Activated B cell treated with CpG ODN at 0.5 μM for 24 hours (primary cell): ENCODE data around the gene TPD52L1. TPM values are rescaled to one million over a fixed set of nuclear protein-coding genes. Genes with fewer than 3 reads are reported as not detected.

Source experiments
- ATAC-seq: fragments of 200-7000 bp; cut with Tn5 transposase; one replicate; pipeline ENCODE4 v1.10.0; 2021; ENCODE audit warnings: low read depth, mild to moderate bottlenecking, moderate library complexity
- CTCF ChIA-PET: fragments of 350-600 bp; sonication (Branson Sonifier 250); formaldehyde crosslinking; loops from one replicate; lab custom pipeline; 2021; ENCODE audit warnings: antibody characterized with exemption; lab: Charles Lee
- POLR2A ChIA-PET: fragments of 350-600 bp; sonication (Branson Sonifier 250); formaldehyde crosslinking; loops from one replicate; lab custom pipeline; 2021; ENCODE audit warnings: antibody characterized with exemption; lab: Charles Lee
- DNase-seq: peaks from one replicate; pipeline ENCODE4 v3.0.0; 2022
- H3K27ac Mint-ChIP-seq: one replicate; pipeline ENCODE4 v1.8.0; 2020; ENCODE audit warnings: mixed read lengths
- H3K27me3 Mint-ChIP-seq: one replicate; pipeline ENCODE4 v1.8.0; 2021; ENCODE audit warnings: mixed read lengths
- H3K36me3 Mint-ChIP-seq: one replicate; pipeline ENCODE4 v1.8.0; 2021; ENCODE audit warnings: low read depth, mixed read lengths
- H3K4me1 Mint-ChIP-seq: one replicate; pipeline ENCODE4 v1.8.0; 2021; ENCODE audit warnings: mixed read lengths
- H3K4me3 Mint-ChIP-seq: one replicate; pipeline ENCODE4 v1.8.0; 2020; ENCODE audit warnings: mild to moderate bottlenecking, mixed read lengths
- H3K9me3 Mint-ChIP-seq: one replicate; pipeline ENCODE4 v1.8.0; 2020; ENCODE audit warnings: mixed read lengths
- intact Hi-C: fragments of 100-400 bp; cut with micrococcal nuclease; formaldehyde crosslinking; loops from one replicate; pipeline ENCODE4 v1.15.1; 2024
- total RNA-seq: library from RNA; stranded (reverse); gene quantifications from 2 replicates; pipeline ENCODE4 v1.2.3, GENCODE V29; 2022
- TF ChIP-seq, protein P1 (sequence below): fragments of 200-600 bp; IDR thresholded peaks from one replicate; pipeline ENCODE4 v1.8.0; 2022; ENCODE audit warnings: antibody characterized with exemption, mild to moderate bottlenecking

Gene TPD52L1
- total RNA-seq, 1 donor from 2014 or later, result not detected

DNA sequence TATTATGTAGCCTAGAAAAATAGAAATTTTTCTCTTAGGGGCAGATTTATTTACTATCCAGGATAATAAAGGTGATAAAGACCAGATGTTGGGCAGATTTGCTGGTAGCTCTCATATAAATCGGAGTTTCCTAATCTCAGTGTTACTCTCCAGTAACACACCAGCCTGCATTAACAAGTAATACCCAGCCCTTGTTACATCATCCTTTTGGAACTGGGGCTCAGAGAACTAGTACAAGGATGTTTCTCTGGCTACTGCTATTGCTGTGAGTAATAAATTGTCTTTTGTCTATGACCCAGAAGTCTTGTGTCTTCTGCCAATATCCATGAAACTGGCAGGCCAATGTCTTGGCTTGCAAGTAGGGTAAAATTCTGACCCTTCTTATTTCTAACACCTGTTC lies 16.8 kb downstream of the TPD52L1 start:
- H3K9me3 Mint-ChIP-seq, result no peaks in the 10 kb centered on the region
- DNase-seq (no peak), ATAC-seq (no peak)
- H3K36me3 Mint-ChIP-seq, result no peaks in the 10 kb centered on the region
- H3K4me3 Mint-ChIP-seq, result no peak overlapping the region
- TF ChIP-seq, protein P1, sequence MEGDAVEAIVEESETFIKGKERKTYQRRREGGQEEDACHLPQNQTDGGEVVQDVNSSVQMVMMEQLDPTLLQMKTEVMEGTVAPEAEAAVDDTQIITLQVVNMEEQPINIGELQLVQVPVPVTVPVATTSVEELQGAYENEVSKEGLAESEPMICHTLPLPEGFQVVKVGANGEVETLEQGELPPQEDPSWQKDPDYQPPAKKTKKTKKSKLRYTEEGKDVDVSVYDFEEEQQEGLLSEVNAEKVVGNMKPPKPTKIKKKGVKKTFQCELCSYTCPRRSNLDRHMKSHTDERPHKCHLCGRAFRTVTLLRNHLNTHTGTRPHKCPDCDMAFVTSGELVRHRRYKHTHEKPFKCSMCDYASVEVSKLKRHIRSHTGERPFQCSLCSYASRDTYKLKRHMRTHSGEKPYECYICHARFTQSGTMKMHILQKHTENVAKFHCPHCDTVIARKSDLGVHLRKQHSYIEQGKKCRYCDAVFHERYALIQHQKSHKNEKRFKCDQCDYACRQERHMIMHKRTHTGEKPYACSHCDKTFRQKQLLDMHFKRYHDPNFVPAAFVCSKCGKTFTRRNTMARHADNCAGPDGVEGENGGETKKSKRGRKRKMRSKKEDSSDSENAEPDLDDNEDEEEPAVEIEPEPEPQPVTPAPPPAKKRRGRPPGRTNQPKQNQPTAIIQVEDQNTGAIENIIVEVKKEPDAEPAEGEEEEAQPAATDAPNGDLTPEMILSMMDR, result no peak
- intact Hi-C loops, result no loop called here
- ChIA-PET CTCF (no interaction called here), POLR2A (no interaction called here)
- H3K27me3 Mint-ChIP-seq, result peaks cover under 1% of the 10 kb centered on the region
- no peaks in the 10 kb centered on the region for H3K4me1 Mint-ChIP-seq
- H3K27ac Mint-ChIP-seq, result no peak overlapping the region

DNA sequence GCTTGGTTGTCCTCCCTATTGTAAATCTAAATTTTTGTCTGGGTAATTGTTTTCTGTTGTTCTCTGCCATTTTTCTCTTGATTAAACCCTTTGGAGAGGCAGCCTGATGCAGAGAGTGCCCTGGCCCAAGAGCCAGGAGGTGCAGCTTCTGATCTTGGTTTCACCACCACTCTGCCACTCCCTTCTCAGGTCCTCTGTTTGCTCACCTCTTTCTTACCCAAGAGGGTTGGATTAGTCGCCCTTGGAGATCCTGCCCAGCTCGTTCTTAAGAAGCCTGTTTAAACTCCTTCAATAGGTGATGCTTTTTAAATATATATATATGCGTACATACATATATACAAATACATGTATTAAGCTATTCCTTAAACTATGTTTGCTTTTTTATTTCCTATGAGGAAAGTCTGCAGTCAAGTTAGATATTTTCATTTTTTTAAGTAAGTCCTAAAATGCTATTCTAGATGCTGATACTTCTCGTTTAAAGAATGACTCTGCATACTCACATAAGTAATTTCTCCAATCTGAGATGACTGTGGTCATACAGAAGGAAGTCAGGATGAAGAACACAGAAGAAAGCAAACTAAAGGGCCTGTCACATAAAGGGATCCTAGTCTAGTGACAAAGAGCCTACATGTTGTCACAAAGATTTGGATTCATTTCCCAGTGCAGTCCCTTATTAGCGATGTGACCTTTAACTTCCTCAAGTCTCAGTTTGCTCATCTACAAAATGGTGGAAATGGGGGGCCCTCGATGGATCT lies 19.9 kb downstream of the TPD52L1 start:
- intact Hi-C loops, result no loop called here
- Mint-ChIP-seq H3K27me3 (peaks cover 9% of the 10 kb centered on the region), H3K4me3 (no peak overlapping the region), H3K4me1 (no peaks in the 10 kb centered on the region), H3K36me3 (no peaks in the 10 kb centered on the region), H3K9me3 (no peaks in the 10 kb centered on the region), H3K27ac (no peak overlapping the region)
- POLR2A ChIA-PET, result no interaction called here
- TF ChIP-seq, protein P1, result no peak
- CTCF ChIA-PET, result no interaction called here
- ATAC-seq (no peak), DNase-seq (no peak)

DNA sequence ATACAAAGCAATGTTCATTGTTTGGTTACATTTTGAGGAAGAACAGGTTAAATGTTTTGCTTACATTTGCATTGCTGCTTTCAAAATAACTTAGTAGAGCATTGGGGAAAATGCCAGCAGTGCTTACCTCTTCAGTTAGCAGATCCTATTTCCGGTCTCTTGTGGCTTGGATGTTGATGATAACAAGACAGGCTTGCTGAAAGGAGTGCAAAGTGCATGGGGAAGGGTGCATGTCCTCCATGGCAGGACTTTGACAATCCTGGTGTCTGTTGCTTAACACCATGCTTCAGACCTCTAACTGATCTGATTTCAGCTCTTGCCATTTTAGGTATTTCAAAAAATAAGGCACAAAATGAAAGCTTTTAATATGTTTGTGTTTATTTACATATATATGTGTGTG lies 21.1 kb downstream of the TPD52L1 start:
- ATAC-seq, result no peak
- TF ChIP-seq, protein P1, result no peak

DNA sequence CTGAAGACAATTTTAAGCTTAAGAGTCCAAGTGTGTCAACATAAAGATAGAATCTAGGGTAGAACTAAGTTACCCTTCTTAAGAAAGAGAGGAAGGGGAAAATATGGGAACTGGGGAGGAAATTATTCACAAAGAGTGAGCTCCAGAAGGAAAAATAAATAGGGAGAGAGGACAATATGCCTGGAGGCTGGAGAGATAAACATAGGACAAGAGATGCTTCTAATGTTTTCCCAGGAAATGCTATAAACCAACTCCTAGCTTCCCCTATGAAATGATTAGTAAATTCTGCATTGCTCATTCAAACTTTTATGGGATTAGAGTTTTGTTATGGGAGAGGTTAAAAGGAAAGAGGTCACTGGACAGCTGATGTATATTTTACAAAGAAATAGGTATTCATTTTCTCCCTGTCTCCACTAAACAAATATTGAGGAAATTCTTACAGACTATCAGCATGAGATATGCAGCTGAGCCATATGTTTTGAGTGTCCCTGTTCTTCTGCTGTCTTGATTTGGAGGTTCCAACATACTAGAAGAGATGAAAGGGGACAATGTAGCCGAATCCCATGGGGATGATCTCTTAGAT lies 22.0 kb downstream of the TPD52L1 start:
- CTCF ChIA-PET, result no interaction called here

More for the DNA sequence above, 21.1 kb downstream of the TPD52L1 start:
- no peak overlapping the region for H3K27ac Mint-ChIP-seq
- intact Hi-C loops, result no loop called here
- no peaks in the 10 kb centered on the region for H3K36me3 Mint-ChIP-seq
- CTCF ChIA-PET, result no interaction called here
- no peak overlapping the region for H3K4me3 Mint-ChIP-seq
- no peaks in the 10 kb centered on the region for H3K4me1 Mint-ChIP-seq
- peaks cover 9% of the 10 kb centered on the region for H3K27me3 Mint-ChIP-seq
- H3K9me3 Mint-ChIP-seq, result no peaks in the 10 kb centered on the region
- no peak for DNase-seq
- POLR2A ChIA-PET, result no interaction called here

More for the DNA sequence above, 22.0 kb downstream of the TPD52L1 start:
- Mint-ChIP-seq H3K4me1 (no peaks in the 10 kb centered on the region), H3K4me3 (no peak overlapping the region), H3K27ac (no peak overlapping the region), H3K27me3 (peaks cover 11% of the 10 kb centered on the region), H3K9me3 (no peaks in the 10 kb centered on the region), H3K36me3 (no peaks in the 10 kb centered on the region)
- POLR2A ChIA-PET, result no interaction called here
- intact Hi-C loops, result no loop called here
- DNase-seq (no peak), ATAC-seq (no peak)
- TF ChIP-seq, protein P1, result no peak
